ES-I3 (cell line): Measurements from ENCODE around the gene GBGT1.

Source experiments
- H3K36me3 ChIP-seq: 2 replicates; pipeline ENCODE4 v1.6.1; 2013; ENCODE audit warnings: mild to moderate bottlenecking, low read length, control low read depth, moderate library complexity; ENCODE audit not compliant: insufficient read depth
- H3K4me1 ChIP-seq: 2 replicates; pipeline ENCODE4 v1.6.1; 2013; ENCODE audit warnings: mild to moderate bottlenecking, control low read depth, low read length; ENCODE audit not compliant: insufficient read depth
- H3K9ac ChIP-seq: 2 replicates; pipeline ENCODE4 v1.6.1; 2013; ENCODE audit warnings: low read depth, mild to moderate bottlenecking, low read length, moderate library complexity
- H3K9me3 ChIP-seq: 2 replicates; pipeline ENCODE4 v1.6.1; 2013; ENCODE audit warnings: mild to moderate bottlenecking, low read length, moderate library complexity; ENCODE audit not compliant: control insufficient read depth, insufficient read depth

GBGT1 gene

DNA sequence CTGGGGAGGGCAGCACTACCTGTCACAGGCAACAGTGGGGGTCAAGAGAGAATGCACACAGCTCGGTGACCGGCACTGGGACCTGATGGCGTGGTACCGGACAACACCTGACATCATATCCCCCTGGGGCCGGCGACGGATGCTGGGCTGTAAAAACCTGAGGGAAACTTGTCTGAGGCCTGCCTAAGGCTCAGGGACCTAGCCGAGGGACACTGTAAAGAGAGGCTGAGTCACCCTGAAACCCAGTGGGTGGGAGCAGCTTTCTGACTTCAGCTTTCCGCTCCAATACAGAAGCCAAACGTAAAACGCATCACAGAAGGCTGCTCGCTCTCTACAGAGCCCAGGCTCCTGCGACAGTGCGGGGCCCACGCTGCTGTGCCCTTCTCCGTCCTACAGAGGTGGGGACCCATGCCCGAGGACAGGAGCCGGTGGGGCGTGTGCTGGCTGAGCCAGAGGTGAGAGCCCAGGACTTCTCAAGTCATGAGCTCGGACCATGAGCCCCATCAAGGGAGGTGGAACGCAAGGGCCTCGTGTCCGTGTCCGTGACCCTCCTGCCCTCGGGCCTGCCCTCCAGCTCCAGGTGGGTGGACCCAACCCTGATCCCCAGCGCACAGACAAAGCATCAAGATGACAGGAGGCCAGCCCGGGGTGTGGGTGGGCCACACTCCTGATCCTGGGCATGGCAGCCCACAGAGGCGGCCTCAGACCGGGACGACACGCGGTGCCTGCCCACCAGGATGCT, 47.9 kb downstream of the GBGT1 start:
- H3K36me3 ChIP-seq, result peaks cover 3% of the 10 kb centered on the region; the same call in 1 of the 2 replicates
- H3K9me3 ChIP-seq, result no peaks in the 10 kb centered on the region
- no peak overlapping the region for H3K9ac ChIP-seq
- peaks cover 44% of the 10 kb centered on the region; the same call in 1 of the 2 replicates for H3K4me1 ChIP-seq

DNA sequence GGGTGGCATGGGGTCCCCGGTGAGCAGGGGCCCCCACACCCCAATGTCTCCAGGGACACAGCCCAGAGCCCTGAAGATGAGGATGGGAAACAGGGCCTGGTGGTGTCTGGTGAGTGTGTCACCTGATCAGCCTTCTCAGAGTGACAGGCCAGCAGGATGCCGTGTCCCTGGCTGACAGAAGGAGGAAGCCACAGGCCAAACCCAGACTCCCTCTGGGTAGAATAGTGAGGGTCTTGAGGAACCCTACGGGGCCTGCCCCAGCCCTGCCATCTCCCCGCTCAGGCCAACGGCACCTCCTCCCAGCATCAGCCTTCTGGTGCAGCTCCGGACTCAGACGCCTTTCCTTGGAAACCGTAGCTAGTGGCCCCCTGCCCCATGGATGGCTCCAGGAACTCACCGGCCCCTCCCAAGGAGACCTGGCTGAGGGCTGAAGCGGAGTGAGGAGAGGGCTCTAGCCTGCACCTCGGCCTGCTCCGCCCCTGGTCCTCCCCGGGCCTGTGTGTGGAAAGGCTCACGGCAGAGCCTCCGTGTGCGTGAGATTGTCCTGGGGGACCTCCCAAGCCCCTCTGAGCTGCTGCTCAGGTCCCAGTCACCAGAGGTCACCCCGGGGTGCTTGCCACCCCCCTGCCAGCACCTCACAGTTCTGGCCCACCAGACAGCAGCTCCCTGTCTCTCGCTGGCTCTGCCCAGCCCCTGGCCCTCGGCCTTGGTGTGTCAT, 48.7 kb downstream of the GBGT1 start:
- H3K9ac ChIP-seq, result no peak overlapping the region
- H3K36me3 ChIP-seq, result peaks cover 3% of the 10 kb centered on the region; the same call in 1 of the 2 replicates
- H3K4me1 ChIP-seq, result peaks cover 43% of the 10 kb centered on the region; the same call in 1 of the 2 replicates
- H3K9me3 ChIP-seq, result no peaks in the 10 kb centered on the region

DNA sequence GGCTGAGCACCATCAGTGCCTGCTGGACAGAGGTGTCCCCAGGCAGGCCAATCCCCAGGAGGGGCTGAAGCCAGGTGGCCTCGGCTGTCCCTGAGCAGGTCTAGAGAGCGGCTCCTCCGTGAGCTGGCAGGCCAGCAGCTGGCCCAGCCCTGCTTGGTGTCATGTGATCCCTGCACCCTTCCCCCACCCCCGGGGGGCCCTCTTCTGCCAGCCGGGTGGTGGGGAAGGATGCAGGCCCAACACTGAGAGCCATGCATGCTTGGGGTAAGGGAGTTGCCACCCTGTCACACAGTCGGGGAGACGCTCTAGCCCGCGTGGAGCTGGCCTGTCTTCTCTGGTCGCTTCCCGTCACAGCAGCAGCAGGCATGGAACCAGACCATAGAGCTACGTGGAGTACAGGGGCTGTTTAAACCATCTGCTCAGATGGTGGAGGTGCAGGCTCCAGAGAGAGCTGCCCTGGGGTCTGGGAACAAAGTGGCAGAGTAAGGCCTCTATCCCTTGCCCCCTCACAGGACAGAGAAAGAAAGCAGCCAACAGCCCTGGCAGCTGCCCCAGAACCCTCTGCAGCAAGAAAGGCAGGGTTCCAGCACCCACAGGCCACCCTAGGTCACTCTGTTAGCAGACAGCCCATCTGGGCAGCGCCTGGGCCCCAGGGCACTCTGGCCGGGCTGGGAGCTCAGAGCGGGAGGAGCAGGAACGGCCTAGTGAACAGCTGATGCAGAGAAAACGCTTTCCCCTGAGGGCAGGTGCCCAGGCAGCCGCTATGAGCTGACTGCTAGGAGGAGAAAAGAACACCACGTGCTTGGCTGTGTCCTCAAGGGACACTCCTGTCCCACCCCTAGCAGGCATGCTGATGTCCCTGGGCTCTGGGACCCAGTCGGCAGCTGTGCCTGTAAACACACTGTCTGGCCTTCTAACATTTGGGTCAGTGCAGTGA, 49.5 kb downstream of the GBGT1 start:
- Histone ChIP-seq H3K9me3 (no peaks in the 10 kb centered on the region), H3K9ac (no peak overlapping the region), H3K4me1 (peaks cover 34% of the 10 kb centered on the region; the same call in 1 of the 2 replicates), H3K36me3 (peaks cover 3% of the 10 kb centered on the region; the same call in 1 of the 2 replicates)

- H3K36me3 ChIP-seq, result peaks cover 4% of the 10 kb centered on the region; the same call in 1 of the 2 replicates
- no peak overlapping the region for H3K9ac ChIP-seq
- H3K4me1 ChIP-seq, result peaks cover 27% of the 10 kb centered on the region; the same call in 1 of the 2 replicates
- no peaks in the 10 kb centered on the region for H3K9me3 ChIP-seq
Measured at GRCh38 chr9:133113163-133113948, 50.4 kb downstream of the GBGT1 start.

DNA sequence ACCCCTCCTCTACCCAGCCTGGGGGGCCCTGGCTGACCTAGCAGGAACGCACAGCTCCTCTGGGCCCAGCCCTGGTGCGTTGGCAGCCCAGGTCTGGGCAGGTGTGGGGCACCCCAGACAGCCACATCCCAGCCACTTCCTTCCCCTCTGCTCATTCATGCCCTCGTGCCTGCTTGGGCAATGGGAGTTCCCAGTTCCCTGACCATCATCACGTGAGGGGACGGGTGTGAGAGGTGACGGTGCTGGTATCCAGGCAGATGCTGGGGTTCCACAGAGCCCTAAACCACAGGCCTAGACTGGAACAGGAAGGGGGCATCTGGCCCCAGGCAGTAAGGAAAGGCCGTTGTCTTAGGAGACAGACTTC, 51.1 kb downstream of the GBGT1 start:
- Histone ChIP-seq H3K36me3 (peaks cover 7% of the 10 kb centered on the region; the same call in 1 of the 2 replicates), H3K9me3 (no peaks in the 10 kb centered on the region), H3K9ac (no peak overlapping the region), H3K4me1 (peaks cover 26% of the 10 kb centered on the region; the same call in 1 of the 2 replicates)

DNA sequence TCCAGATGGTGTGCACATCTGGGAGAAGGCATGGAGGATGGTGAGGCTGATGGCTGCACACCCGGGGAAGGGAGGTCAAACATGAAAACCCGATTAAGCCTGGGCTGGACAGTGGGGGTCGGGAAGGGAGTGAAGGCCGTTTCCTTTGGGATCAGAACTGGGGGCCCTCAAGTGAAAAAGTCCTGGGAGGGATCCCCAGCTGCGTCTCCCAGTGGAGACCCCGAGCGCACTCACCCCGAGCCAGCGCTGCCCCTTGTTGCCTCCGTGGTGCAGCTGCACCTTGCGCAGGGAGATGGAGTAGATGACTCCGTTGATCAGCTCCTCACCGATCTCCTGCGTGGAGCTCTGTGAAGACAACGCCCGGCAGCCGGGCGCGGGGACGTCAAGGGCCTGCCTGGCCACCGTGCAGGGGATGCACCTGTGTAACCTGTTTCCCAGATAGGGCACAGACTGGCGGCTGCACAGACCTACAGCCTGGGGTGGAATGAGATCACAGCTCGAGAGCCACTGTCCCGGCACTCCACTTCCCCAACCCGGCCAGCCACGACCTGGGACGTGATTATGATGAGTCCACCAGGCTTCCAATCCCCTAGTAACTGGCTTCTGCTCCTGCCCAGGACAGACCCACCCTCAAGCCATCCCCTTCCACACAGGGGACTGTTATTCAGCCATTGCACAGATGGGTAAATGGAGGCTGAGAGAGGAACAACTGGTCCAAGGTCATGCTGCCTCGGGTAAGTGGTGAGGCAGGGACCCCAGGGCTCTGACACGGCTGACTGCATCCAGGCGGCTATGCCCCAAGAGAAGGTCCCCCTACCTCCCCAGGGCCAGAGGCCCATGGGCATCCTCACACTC, 51.7 kb downstream of the GBGT1 start:
- Histone ChIP-seq H3K9ac (no peak overlapping the region), H3K4me1 (peaks cover 26% of the 10 kb centered on the region; the same call in 1 of the 2 replicates), H3K9me3 (no peaks in the 10 kb centered on the region), H3K36me3 (peaks cover 7% of the 10 kb centered on the region; the same call in 1 of the 2 replicates)

DNA sequence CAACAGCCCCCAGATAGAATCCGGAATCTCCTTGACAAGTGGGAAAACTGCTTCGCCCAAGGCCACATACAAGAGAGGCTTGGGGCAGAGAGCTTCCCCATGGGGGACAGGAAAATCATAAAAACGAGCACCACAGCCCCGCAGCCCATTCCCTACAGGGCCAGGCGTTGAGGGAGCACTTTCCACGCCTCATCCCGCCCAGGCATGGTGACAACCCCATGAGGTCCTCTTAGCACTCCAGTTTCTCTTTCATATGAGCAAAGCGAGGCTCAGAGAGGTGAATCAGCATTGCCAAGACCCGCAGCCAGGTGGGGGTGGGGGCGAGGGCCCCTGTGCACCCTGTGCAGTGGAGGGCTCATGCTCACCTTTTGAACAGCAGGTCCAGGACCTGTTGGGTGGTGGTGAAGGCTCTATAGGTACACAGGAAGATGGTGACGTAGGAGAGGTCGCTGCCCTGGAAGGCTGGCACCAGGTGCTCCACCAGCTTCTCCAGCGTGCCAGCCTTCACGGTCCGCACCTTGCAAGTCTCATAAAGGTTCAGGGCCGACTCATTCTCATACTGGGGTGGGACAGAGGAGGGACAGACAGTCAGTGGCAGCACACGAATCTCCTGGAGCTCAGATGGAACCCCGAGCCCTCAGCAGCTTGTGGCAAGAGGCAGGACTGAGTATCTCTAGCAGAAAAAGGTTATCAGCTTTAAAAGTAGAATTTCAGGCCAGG, 53.6 kb downstream of the GBGT1 start:
- Histone ChIP-seq H3K4me1 (peaks cover 16% of the 10 kb centered on the region; the same call in 1 of the 2 replicates), H3K9me3 (no peaks in the 10 kb centered on the region), H3K9ac (no peak overlapping the region), H3K36me3 (peaks cover 10% of the 10 kb centered on the region; the same call in 1 of the 2 replicates)

DNA sequence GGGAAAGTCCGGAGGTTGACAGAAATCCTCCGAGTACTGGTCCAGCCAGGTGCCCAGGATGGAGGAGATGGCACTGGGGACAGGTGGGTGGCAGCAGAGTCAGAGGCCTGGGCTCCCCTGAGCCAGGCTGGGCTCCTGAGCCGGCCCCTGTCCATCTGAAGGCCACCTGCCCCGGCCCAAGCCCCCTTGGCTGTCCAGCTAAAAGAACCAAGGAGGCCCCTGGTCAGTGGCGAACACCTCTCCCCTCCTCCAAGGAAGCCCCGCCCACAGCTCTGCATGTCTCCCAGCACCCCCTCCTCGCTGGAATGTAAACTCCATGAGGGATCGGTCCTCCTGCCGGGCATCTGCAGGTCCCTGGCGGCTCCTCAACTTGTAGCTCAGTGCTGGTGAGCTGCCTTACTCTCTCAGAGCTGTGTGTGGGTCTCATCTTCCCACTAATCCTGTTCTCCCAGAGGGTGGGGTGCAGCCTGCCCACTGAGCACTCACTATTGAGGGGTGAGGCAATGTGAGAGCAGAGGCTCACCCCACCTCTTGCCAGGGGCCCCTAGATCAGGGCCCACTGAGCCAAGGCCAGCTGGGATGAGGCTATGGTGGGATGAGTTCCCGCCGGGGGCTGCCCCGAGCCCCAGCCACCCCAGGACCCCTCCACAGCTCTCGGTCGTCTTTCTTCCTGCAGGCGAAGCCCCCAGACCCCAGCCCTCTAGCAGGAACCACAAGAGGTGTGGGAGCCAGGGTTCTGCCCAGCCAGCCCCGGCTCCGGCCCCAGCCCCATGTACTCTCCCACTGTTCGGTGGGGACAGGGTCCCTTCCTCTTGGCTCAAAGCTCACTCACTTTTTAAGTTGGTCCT, 54.7 kb downstream of the GBGT1 start:
- Histone ChIP-seq H3K9me3 (no peaks in the 10 kb centered on the region), H3K36me3 (peaks cover 10% of the 10 kb centered on the region; the same call in 1 of the 2 replicates), H3K9ac (no peak overlapping the region), H3K4me1 (peaks cover 7% of the 10 kb centered on the region; the same call in 1 of the 2 replicates)

GRCh38 chr9:133107961-133108793, 55.5 kb downstream of the GBGT1 start:
- Histone ChIP-seq H3K9ac (no peak overlapping the region), H3K36me3 (peaks cover 10% of the 10 kb centered on the region; the same call in 1 of the 2 replicates), H3K9me3 (no peaks in the 10 kb centered on the region), H3K4me1 (no peaks in the 10 kb centered on the region)

DNA sequence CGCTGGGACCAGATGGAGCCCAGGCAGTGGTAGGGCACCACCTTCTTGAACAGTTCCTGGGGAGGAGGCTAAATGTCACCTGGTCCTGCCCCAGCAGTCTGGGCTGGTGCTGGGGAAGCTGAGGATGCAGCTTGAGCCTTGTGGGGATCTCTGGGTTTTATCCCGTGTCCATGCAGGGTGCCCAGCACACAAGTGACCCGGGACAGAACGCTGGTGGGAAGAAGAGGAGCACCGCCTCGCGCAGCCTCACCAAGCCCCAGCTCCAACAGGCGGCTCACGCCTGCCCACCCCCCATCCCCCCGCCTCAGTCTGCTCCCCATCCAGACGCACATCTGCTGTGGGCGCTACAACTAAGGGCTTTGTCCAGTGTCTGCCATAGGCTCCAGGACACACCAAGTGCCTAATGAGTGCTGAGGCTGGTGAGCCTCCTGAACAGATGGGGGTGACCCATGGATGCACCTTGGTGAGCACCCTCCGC, 56.4 kb downstream of the GBGT1 start:
- Histone ChIP-seq H3K9me3 (no peaks in the 10 kb centered on the region), H3K36me3 (peaks cover 10% of the 10 kb centered on the region; the same call in 1 of the 2 replicates), H3K9ac (no peak overlapping the region), H3K4me1 (no peaks in the 10 kb centered on the region)
